Cerebellar cortex (tissue), 1 donor: Measurements from ENCODE around the gene SERPINC1.
"Not testable (repeated sequence)": the region's sequence is repeated elsewhere in the genome, so short reads cannot be mapped to it uniquely, and the experiment has no call there.

Source experiments
- DNase-seq: peaks from one replicate; pipeline ENCODE4 v3.0.0-alpha.2; 2015; ENCODE audit warnings: low spot score

Gene SERPINC1

GRCh38 chr1:173863224-173864161 lies 53.6 kb downstream of the SERPINC1 start:
- DNase-seq = peak; percentile 26

GRCh38 chr1:173862769-173863223 lies 54.3 kb downstream of the SERPINC1 start:
- peak; percentile 63 for DNase-seq

- peak; percentile 55 for DNase-seq
Measured at GRCh38 chr1:173862146-173862768, 54.9 kb downstream of the SERPINC1 start.

GRCh38 chr1:173861731-173862145 lies 55.4 kb downstream of the SERPINC1 start:
- DNase-seq = peak; percentile 48

- no peak for DNase-seq
Measured at GRCh38 chr1:173860065-173860464, 57.1 kb downstream of the SERPINC1 start.

GRCh38 chr1:173859547-173859946 lies 57.6 kb downstream of the SERPINC1 start:
- not testable (repeated sequence) for DNase-seq

GRCh38 chr1:173857363-173857917 lies 59.7 kb downstream of the SERPINC1 start:
- peak; percentile 25 for DNase-seq

- no peak for DNase-seq
Measured at GRCh38 chr1:173856903-173857302, 60.2 kb downstream of the SERPINC1 start.

GRCh38 chr1:173856014-173856413 lies 61.1 kb downstream of the SERPINC1 start:
- no peak for DNase-seq
